Panc1 (cell line): Measurements from ENCODE around the gene DLG2. TPM values are rescaled to one million over a fixed set of nuclear protein-coding genes. Genes with fewer than 3 reads are reported as not detected.

Experiments
- ATAC-seq: fragments of 200-7000 bp; cut with Tn5 transposase; 2 replicates; pipeline ENCODE4 v1.9.1; 2020; ENCODE audit warnings: mild to moderate bottlenecking, moderate library complexity
- BruUV-seq: library from RNA; stranded (reverse); fragments of 400-500 nt; replicated peaks from 2 replicates; lab custom pipeline; 2021; lab: Mats Ljungman, UMichigan
- CTCF ChIA-PET: fragments of 300-600 bp; sonication (Branson Sonifier 250); formaldehyde crosslinking; loops from one replicate; lab custom pipeline; 2022; ENCODE audit warnings: antibody characterized with exemption; lab: Charles Lee
- POLR2A ChIA-PET: fragments of 300-600 bp; sonication (Branson Sonifier 250); formaldehyde crosslinking; loops from one replicate; lab custom pipeline; 2022; ENCODE audit warnings: antibody characterized with exemption; lab: Charles Lee
- DNase-seq: peaks from one replicate; pipeline ENCODE4 v3.0.0-alpha.2; 2010; ENCODE audit warnings: low read depth, low spot score
- H3K27ac ChIP-seq: 2 replicates; pipeline ENCODE4 v1.5.1; 2011; ENCODE audit warnings: mild to moderate bottlenecking, low read length, inconsistent platforms
- H3K27me3 ChIP-seq: fragments of 200-500 bp; sonication (Bioruptor generic); 2 replicates; pipeline ENCODE4 v1.6.0; 2014; ENCODE audit warnings: low read length, inconsistent platforms; ENCODE audit not compliant: control insufficient read depth, insufficient read depth
- H3K36me3 ChIP-seq: fragments of 200-500 bp; sonication (Bioruptor generic); 2 replicates; pipeline ENCODE4 v1.5.1; 2014; ENCODE audit warnings: inconsistent platforms, mild to moderate bottlenecking, low read length, moderate library complexity; ENCODE audit not compliant: control insufficient read depth, insufficient read depth
- H3K4me1 ChIP-seq: 2 replicates; pipeline ENCODE4 v1.5.1; 2011; ENCODE audit warnings: inconsistent platforms, mild to moderate bottlenecking, low read length, moderate library complexity; ENCODE audit not compliant: control insufficient read depth, insufficient read depth
- H3K4me3 ChIP-seq, 2 experiments: 2 replicates each; pipeline ENCODE4 v1.5.1; 2011 to 2012; ENCODE audit warnings: low read depth in 2 of 2, low read length in 2 of 2, mild to moderate bottlenecking in 2 of 2, inconsistent platforms in 1 of 2, moderate library complexity in 1 of 2
- H3K9me3 ChIP-seq: fragments of 200-500 bp; sonication (Bioruptor generic); 2 replicates; pipeline ENCODE4 v1.5.1; 2014; ENCODE audit warnings: low read depth, mild to moderate bottlenecking, inconsistent platforms, low read length, moderate library complexity; ENCODE audit not compliant: control insufficient read depth, insufficient read depth
- CTCF ChIP-seq: fragments of 450-650 bp; IDR thresholded peaks from 2 replicates; pipeline ENCODE4 v1.5.1; 2017; ENCODE audit warnings: mild to moderate bottlenecking
- POLR2AphosphoS5 ChIP-seq: IDR thresholded peaks from 2 replicates; pipeline ENCODE4 v1.6.1; 2012; ENCODE audit warnings: mild to moderate bottlenecking, low read depth, low read length, moderate library complexity
- REST ChIP-seq, 2 experiments: IDR thresholded peaks; 2 replicates each; pipeline ENCODE4 v1.6.1; 2011 to 2012; ENCODE audit warnings: low read depth in 2 of 2, control low read depth in 1 of 2, low read length in 1 of 2, mild to moderate bottlenecking in 1 of 2, moderate library complexity in 1 of 2; ENCODE audit not compliant: insufficient read depth in 1 of 2
- SIN3A ChIP-seq: IDR thresholded peaks from 2 replicates; pipeline ENCODE4 v1.6.1; 2012; ENCODE audit warnings: low read depth, mild to moderate bottlenecking, low read length, moderate library complexity, borderline replicate concordance; ENCODE audit not compliant: insufficient read depth
- TCF7L2 ChIP-seq: IDR thresholded peaks from 2 replicates; pipeline ENCODE4 v1.6.1; 2011; ENCODE audit warnings: mild to moderate bottlenecking, low read depth, low read length, inconsistent platforms
- in situ Hi-C: cut with HindIII; loops from 2 replicates; pipeline ENCODE4 v1.10.0; 2016; ENCODE audit warnings: low sequenced_read_pairs, low pct_unique_long_range_greater_than_20kb
- intact Hi-C: fragments of 100-400 bp; cut with micrococcal nuclease; formaldehyde crosslinking; loops from one replicate; pipeline ENCODE4 v1.10.0; 2022; ENCODE audit not compliant: unreplicated experiment
- total RNA-seq: library from RNA; stranded (reverse); gene quantifications from one replicate; pipeline ENCODE4 v1.2.1, GENCODE V29; 2021; ENCODE audit not compliant: unreplicated experiment

Gene DLG2
- total RNA-seq, 1 experiment from 2014 or later, result 4.2 TPM

GRCh38 chr11:83409476-83409875, 2217.7 kb downstream of the DLG2 start:
- ATAC-seq (no peak), DNase-seq (no peak)
- TF ChIP-seq REST (IDR thresholded peaks at IDR 0.05; ENCODE audit: insufficient read depth in 1 of 2, low read depth in 2 of 2, low read length in 1 of 2) (no peak), POLR2AphosphoS5 (no peak), SIN3A (no peak), TCF7L2 (no peak), CTCF (no peak)
- in situ Hi-C loops, result no loop called here
- POLR2A ChIA-PET, result no interaction called here
- no TSS peak for BruUV-seq
- Histone ChIP-seq H3K27ac (no peak overlapping the region), H3K9me3 (no peaks in the 10 kb centered on the region), H3K36me3 (no peaks in the 10 kb centered on the region), H3K4me1 (no peaks in the 10 kb centered on the region), H3K4me3 (no peak overlapping the region), H3K27me3 (no peaks in the 10 kb centered on the region)
- intact Hi-C loops, result no loop called here
- CTCF ChIA-PET, result no interaction called here

- ATAC-seq, result no peak
- ChIA-PET CTCF (no interaction called here), POLR2A (no interaction called here)
- TF ChIP-seq SIN3A, result no peak
- no peak for TF ChIP-seq TCF7L2
- TF ChIP-seq REST (IDR thresholded peaks at IDR 0.05; ENCODE audit: insufficient read depth in 1 of 2, low read depth in 2 of 2, low read length in 1 of 2), result no peak
- TF ChIP-seq CTCF, result no peak
- TF ChIP-seq POLR2AphosphoS5, result no peak
- H3K9me3 ChIP-seq, result no peaks in the 10 kb centered on the region
- H3K4me1 ChIP-seq, result no peaks in the 10 kb centered on the region
- no peaks in the 10 kb centered on the region for H3K36me3 ChIP-seq
- no peaks in the 10 kb centered on the region for H3K27me3 ChIP-seq
- intact Hi-C loops (no loop called here), in situ Hi-C loops (no loop called here)
- DNase-seq, result no peak
- no peak overlapping the region for H3K27ac ChIP-seq
- BruUV-seq, result no TSS peak
- no peak overlapping the region for H3K4me3 ChIP-seq
Measured at GRCh38 chr11:83408946-83409345, 2218.2 kb downstream of the DLG2 start.

Other genes starting within 250 kb of the DLG2 start
- 106 TPM for gene TMEM126B, start 1.2 kb upstream of the DLG2 start, total RNA-seq
- gene TMEM126A, start 20.6 kb upstream of the DLG2 start, total RNA-seq, result 50.9 TPM
- 75.8 TPM for gene CREBZF, start 37.8 kb upstream of the DLG2 start, total RNA-seq
- gene CCDC89, start 58.9 kb upstream of the DLG2 start, total RNA-seq, result 1.7 TPM
- 132 TPM for gene SYTL2, start 183.8 kb upstream of the DLG2 start, total RNA-seq
- not detected for gene CCDC83, start 228.0 kb upstream of the DLG2 start, total RNA-seq